C4-2B (cell line): ENCODE measurements around the gene FOCAD.

Experiments used
- H3K27ac ChIP-seq: fragments of 450-650 bp; 2 replicates; pipeline ENCODE4 v1.5.1; 2017
- CTCF ChIP-seq: fragments of 450-650 bp; conservative IDR thresholded peaks from 2 replicates; pipeline ENCODE4 v1.5.1; 2017; ENCODE audit warnings: mild to moderate bottlenecking
- ZFX ChIP-seq: fragments of 450-650 bp; IDR thresholded peaks from 2 replicates; pipeline ENCODE4 v1.6.1; 2017

The FOCAD gene

GRCh38 chr9:20832775-20833174, 148.7 kb downstream of the FOCAD start:
- no peak overlapping the region for H3K27ac ChIP-seq
- no peak for TF ChIP-seq ZFX
- TF ChIP-seq CTCF: no peak

GRCh38 chr9:20835377-20836286, 151.6 kb downstream of the FOCAD start:
- TF ChIP-seq ZFX (no peak), CTCF (no peak)
- H3K27ac ChIP-seq: no peak overlapping the region

- TF ChIP-seq CTCF (no peak), ZFX (no peak)
- H3K27ac ChIP-seq: no peak overlapping the region
Measured at GRCh38 chr9:20837166-20837565, 153.1 kb downstream of the FOCAD start.

- no peak for TF ChIP-seq ZFX
- no peak overlapping the region for H3K27ac ChIP-seq
Measured at GRCh38 chr9:20838218-20838617, 154.2 kb downstream of the FOCAD start.

GRCh38 chr9:20844916-20845315, 160.9 kb downstream of the FOCAD start:
- TF ChIP-seq ZFX: no peak
- no peak for TF ChIP-seq CTCF

GRCh38 chr9:20848490-20848889, 164.4 kb downstream of the FOCAD start:
- no peak overlapping the region for H3K27ac ChIP-seq
- TF ChIP-seq ZFX: no peak
- TF ChIP-seq CTCF: no peak

More at GRCh38 chr9:20844916-20845315, 160.9 kb downstream of the FOCAD start:
- H3K27ac ChIP-seq: no peak overlapping the region

- TF ChIP-seq ZFX: no peak
- no peak for TF ChIP-seq CTCF
- H3K27ac ChIP-seq: no peak overlapping the region
Measured at GRCh38 chr9:20853866-20854265, 169.8 kb downstream of the FOCAD start.

- no peak for TF ChIP-seq ZFX
- no peak for TF ChIP-seq CTCF
- no peak overlapping the region for H3K27ac ChIP-seq
Measured at GRCh38 chr9:20854444-20854843, 170.4 kb downstream of the FOCAD start.
